GM12878 (cell line): ENCODE results near the gene CEP250. TPM values are rescaled to one million over a fixed set of nuclear protein-coding genes. Genes with fewer than 3 reads are reported as not detected.
A peak's percentile ranks its signal among the peaks of the same experiment; 100 is the strongest.

ENCODE experiments used
- BHLHE40 ChIP-seq, 2 experiments: fragments of 450-650 bp in 1 of 2; IDR thresholded peaks; 2 replicates each; pipeline ENCODE4 v1.6.1; 2011 to 2017; ENCODE audit warnings: low read depth in 2 of 2, borderline replicate concordance in 1 of 2, improper control_type of control experiment in 1 of 2, low read length in 1 of 2, mild to moderate bottlenecking in 1 of 2
- CREM ChIP-seq: IDR thresholded peaks from 2 replicates; pipeline ENCODE4 v1.6.1; 2014; ENCODE audit warnings: antibody characterized with exemption, low read depth
- E2F8 ChIP-seq: fragments of 450-650 bp; IDR thresholded peaks from 2 replicates; pipeline ENCODE4 v1.6.1; 2018; ENCODE audit warnings: mild to moderate bottlenecking, low read depth, moderate library complexity; ENCODE audit not compliant: partially characterized antibody
- ESRRA ChIP-seq: IDR thresholded peaks from 2 replicates; pipeline ENCODE4 v1.6.1; 2012; ENCODE audit warnings: mild to moderate bottlenecking, low read length, improper control_type of control experiment
- FOXM1 ChIP-seq: IDR thresholded peaks from 2 replicates; pipeline ENCODE4 v1.6.1; 2012; ENCODE audit warnings: low read depth, mild to moderate bottlenecking, inconsistent platforms, low read length, moderate library complexity
- GATAD2B ChIP-seq: fragments of 450-650 bp; conservative IDR thresholded peaks from 2 replicates; pipeline ENCODE4 v1.6.1; 2017; ENCODE audit warnings: low read depth, mild to moderate bottlenecking, moderate library complexity
- HDAC2 ChIP-seq: fragments of 200-600 bp; sonication (generic); IDR thresholded peaks from 2 replicates; pipeline ENCODE4 v1.6.1; 2017
- IKZF1 ChIP-seq: fragments of 450-650 bp; conservative IDR thresholded peaks from 2 replicates; pipeline ENCODE4 v1.6.1; 2017; ENCODE audit warnings: antibody characterized with exemption, mild to moderate bottlenecking
- LARP7 ChIP-seq: fragments of 450-650 bp; IDR thresholded peaks from 2 replicates; pipeline ENCODE4 v1.6.1; 2017; ENCODE audit warnings: mild to moderate bottlenecking
- MTA3 ChIP-seq: IDR thresholded peaks from 2 replicates; pipeline ENCODE4 v1.6.1; 2012; ENCODE audit warnings: low read length, inconsistent platforms, borderline replicate concordance
- PAX8 ChIP-seq: fragments of 450-650 bp; IDR thresholded peaks from 2 replicates; pipeline ENCODE4 v1.6.1; 2017; ENCODE audit warnings: mild to moderate bottlenecking, moderate library complexity
- SIN3A ChIP-seq: IDR thresholded peaks from 2 replicates; pipeline ENCODE4 v1.6.1; 2012; ENCODE audit warnings: low read depth, low read length, improper control_type of control experiment
- SIX5 ChIP-seq: IDR thresholded peaks from 2 replicates; pipeline ENCODE4 v1.6.1; 2011; ENCODE audit warnings: mild to moderate bottlenecking, low read depth, low read length, moderate library complexity; ENCODE audit not compliant: severe bottlenecking
- SMARCA5 ChIP-seq: fragments of 450-650 bp; IDR thresholded peaks from 2 replicates; pipeline ENCODE4 v1.6.1; 2017; ENCODE audit warnings: mild to moderate bottlenecking
- SUZ12 ChIP-seq: fragments of 200-600 bp; sonication (generic); IDR thresholded peaks from one replicate; pipeline ENCODE4 v1.6.1; 2018; ENCODE audit warnings: antibody characterized with exemption, mild to moderate bottlenecking; ENCODE audit not compliant: unreplicated experiment
- ZBTB33 ChIP-seq: fragments of 450-650 bp; IDR thresholded peaks from 2 replicates; pipeline ENCODE4 v1.6.1; 2017; ENCODE audit warnings: mild to moderate bottlenecking
- ZNF207 ChIP-seq: fragments of 450-650 bp; IDR thresholded peaks from 2 replicates; pipeline ENCODE4 v1.6.1; 2014; ENCODE audit warnings: antibody characterized with exemption, mild to moderate bottlenecking, borderline replicate concordance
- ZNF217 ChIP-seq: fragments of 450-650 bp; IDR thresholded peaks from 2 replicates; pipeline ENCODE4 v1.6.1; 2017; ENCODE audit warnings: antibody characterized with exemption, mild to moderate bottlenecking
- polyA plus RNA-seq, 11 experiments: library from polyadenylated mRNA; depleted of rRNA in 4 of 11; unstranded in 6 of 11; stranded (reverse) in 5 of 11; fragments of >200 nt; fragmentation: Nextera tagmentation in 4 of 11; fragmentation: Illumina TruSeq in 1 of 11; extraction: Ambion mirVana in 4 of 11; extraction: Trizol in 1 of 11; gene quantifications; 1 replicate in 1 of 11; 2 replicates in 10 of 11; pipeline versions ENCODE4 v1.2.1 to v1.2.3, GENCODE V29; 2011 to 2016; ENCODE audit warnings: inconsistent platforms in 2 of 11, missing spikeins in 2 of 11, low read depth in 1 of 11
- total RNA-seq, 4 experiments: library from RNA; depleted of rRNA in 3 of 4; stranded (reverse); fragments of >200 nt in 3 of 4; fragmentation: Illumina TruSeq in 1 of 4; extraction: Trizol in 1 of 4; gene quantifications; 2 replicates each; pipeline versions ENCODE4 v1.2.1 to v1.2.3, GENCODE V29; 2013 to 2021
- TF ChIP-seq, protein P1 (sequence below): IDR thresholded peaks from 2 replicates; pipeline ENCODE4 v1.6.1; 2012; ENCODE audit warnings: improper control_type of control experiment, low read depth, low read length; ENCODE audit not compliant: insufficient replicate concordance
- TF ChIP-seq, protein P2 (sequence below): fragments of 450-650 bp; IDR thresholded peaks from 2 replicates; pipeline ENCODE4 v1.6.1; 2016; ENCODE audit warnings: mild to moderate bottlenecking

CEP250 gene
- total and polyA plus RNA-seq, 10 of the 15 experiments (the other 5 are each of a cell fraction or from before 2014, with no cell fraction given), result 2.4 to 41.6 (median 25.7) TPM

DNA sequence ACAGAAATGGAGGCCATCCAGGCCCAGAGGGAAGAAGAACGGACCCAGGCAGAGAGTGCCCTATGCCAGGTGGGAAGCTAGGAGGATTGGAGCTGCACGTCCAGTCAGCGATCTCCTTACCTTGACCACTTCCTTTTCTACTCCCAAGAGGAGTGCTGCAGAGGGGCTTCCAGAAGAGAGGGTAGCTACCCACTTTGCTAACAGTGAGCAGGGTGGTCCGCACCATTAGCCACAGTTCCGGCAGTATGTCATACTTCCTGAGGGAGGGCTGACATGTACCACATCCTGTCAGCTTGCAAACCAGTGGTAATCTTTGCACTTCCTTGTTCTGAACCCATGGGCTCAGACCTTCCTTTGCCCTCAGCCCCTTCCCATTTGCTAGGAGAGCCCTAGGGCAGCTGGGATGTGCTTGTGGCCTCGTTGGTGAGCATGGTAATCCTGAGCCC, 35.4 kb downstream of the CEP250 start (continued):
- TF ChIP-seq SUZ12, result no peak
- TF ChIP-seq, protein P1, sequence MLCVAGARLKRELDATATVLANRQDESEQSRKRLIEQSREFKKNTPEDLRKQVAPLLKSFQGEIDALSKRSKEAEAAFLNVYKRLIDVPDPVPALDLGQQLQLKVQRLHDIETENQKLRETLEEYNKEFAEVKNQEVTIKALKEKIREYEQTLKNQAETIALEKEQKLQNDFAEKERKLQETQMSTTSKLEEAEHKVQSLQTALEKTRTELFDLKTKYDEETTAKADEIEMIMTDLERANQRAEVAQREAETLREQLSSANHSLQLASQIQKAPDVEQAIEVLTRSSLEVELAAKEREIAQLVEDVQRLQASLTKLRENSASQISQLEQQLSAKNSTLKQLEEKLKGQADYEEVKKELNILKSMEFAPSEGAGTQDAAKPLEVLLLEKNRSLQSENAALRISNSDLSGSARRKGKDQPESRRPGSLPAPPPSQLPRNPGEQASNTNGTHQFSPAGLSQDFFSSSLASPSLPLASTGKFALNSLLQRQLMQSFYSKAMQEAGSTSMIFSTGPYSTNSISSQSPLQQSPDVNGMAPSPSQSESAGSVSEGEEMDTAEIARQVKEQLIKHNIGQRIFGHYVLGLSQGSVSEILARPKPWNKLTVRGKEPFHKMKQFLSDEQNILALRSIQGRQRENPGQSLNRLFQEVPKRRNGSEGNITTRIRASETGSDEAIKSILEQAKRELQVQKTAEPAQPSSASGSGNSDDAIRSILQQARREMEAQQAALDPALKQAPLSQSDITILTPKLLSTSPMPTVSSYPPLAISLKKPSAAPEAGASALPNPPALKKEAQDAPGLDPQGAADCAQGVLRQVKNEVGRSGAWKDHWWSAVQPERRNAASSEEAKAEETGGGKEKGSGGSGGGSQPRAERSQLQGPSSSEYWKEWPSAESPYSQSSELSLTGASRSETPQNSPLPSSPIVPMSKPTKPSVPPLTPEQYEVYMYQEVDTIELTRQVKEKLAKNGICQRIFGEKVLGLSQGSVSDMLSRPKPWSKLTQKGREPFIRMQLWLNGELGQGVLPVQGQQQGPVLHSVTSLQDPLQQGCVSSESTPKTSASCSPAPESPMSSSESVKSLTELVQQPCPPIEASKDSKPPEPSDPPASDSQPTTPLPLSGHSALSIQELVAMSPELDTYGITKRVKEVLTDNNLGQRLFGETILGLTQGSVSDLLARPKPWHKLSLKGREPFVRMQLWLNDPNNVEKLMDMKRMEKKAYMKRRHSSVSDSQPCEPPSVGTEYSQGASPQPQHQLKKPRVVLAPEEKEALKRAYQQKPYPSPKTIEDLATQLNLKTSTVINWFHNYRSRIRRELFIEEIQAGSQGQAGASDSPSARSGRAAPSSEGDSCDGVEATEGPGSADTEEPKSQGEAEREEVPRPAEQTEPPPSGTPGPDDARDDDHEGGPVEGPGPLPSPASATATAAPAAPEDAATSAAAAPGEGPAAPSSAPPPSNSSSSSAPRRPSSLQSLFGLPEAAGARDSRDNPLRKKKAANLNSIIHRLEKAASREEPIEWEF, result no peak
- TF ChIP-seq ZNF207, result no peak
- TF ChIP-seq, protein P2, sequence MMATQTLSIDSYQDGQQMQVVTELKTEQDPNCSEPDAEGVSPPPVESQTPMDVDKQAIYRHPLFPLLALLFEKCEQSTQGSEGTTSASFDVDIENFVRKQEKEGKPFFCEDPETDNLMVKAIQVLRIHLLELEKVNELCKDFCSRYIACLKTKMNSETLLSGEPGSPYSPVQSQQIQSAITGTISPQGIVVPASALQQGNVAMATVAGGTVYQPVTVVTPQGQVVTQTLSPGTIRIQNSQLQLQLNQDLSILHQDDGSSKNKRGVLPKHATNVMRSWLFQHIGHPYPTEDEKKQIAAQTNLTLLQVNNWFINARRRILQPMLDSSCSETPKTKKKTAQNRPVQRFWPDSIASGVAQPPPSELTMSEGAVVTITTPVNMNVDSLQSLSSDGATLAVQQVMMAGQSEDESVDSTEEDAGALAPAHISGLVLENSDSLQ, result peak; percentile 90
- peak; percentile 68; the same call in 1 of the 2 replicates for TF ChIP-seq SIN3A
- no peak for TF ChIP-seq LARP7
- TF ChIP-seq FOXM1, result no peak
- no peak; the same call in 1 of the 2 replicates for TF ChIP-seq MTA3
- TF ChIP-seq ZNF217, result peak; percentile 15; the same call in 1 of the 2 replicates
- TF ChIP-seq SMARCA5, result no peak
- no peak for TF ChIP-seq ESRRA
- TF ChIP-seq PAX8, result no peak
- peak; percentile 65; the same call in 1 of the 2 replicates for TF ChIP-seq GATAD2B
- no peak for TF ChIP-seq HDAC2
- TF ChIP-seq ZBTB33, result no peak
- 0 out of 2 replicates have a peak, but pooled peaks have one; percentile 16 for TF ChIP-seq CREM
- 0 out of 4 replicates have a peak, but pooled peaks of 1 of the 2 experiments have one; percentile 18 for TF ChIP-seq BHLHE40 (IDR thresholded peaks at IDR 0.05; ENCODE audit: borderline replicate concordance in 1 of 2, low read depth in 2 of 2, low read length in 1 of 2)
- TF ChIP-seq IKZF1, result peak; percentile 68
- TF ChIP-seq SIX5, result no peak
- TF ChIP-seq E2F8, result no peak
